HG03103 (cell line): ENCODE data around the gene RGPD6.
"Not testable (repeated sequence)": the region's sequence is repeated elsewhere in the genome, so short reads cannot be mapped to it uniquely, and the experiment has no call there.

Source experiments
- ATAC-seq: cut with Tn5 transposase; IDR thresholded peaks from one replicate; pipeline ENCODE4 v1.9.1; 2021; ENCODE audit warnings: low read depth; ENCODE audit not compliant: unreplicated experiment

The RGPD6 gene

DNA sequence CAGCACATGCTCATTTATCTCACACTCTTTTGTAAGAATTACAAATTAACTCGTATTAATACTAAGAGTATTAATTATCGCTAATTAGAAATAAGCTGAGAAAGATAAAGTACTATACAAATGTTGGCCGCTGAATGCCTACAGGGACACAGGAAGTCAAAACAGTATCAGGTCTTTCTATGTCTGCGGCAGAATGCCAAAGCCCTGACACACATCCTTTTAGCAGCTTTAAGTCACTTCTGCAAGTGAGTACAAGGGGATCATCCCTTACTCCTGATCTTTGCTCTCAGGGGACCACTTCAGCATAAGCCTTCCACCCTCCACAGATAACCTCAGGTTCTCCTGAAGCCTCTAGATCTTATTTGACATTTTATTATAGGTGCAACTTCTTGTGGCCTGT lies 94.3 kb downstream of the RGPD6 start:
- ATAC-seq, result not testable (repeated sequence)

DNA sequence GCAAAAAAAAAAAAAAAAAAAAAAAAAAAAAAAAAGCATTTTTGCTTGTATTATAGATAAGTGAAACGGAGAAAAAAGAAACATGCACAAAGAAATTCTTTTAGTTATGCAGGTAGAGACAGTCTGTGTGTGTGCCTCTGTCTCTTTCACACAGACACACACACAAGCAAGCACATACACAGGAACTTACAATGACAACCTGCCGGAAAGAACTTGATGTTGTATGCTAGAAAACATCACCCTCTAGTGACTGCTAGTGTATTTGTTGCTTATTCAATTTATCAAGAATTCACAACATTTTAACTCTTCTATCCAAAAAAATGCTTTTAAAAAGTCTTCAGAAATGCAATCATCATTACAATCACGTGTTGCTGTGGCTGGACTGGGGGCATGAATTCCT lies 95.8 kb downstream of the RGPD6 start:
- ATAC-seq, result not testable (repeated sequence)

DNA sequence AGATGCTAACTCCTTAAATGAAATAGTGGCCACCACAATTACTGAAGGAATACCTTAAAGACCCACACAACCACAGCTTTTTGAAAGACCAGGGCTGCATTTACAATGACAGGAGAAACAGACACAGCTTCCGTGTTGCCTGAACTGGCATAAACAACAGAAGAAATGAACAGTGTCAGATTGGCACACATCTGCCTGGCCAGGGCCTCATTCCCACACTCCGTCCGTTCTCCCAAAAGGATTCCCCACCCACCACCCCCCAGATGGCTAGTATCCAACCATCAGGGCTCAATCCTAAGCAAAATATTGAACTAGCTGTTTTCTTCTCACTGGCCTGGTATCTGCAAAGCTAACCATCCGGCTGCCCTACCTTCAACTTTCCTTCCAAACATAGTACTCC lies 96.9 kb downstream of the RGPD6 start:
- not testable (repeated sequence) for ATAC-seq

DNA sequence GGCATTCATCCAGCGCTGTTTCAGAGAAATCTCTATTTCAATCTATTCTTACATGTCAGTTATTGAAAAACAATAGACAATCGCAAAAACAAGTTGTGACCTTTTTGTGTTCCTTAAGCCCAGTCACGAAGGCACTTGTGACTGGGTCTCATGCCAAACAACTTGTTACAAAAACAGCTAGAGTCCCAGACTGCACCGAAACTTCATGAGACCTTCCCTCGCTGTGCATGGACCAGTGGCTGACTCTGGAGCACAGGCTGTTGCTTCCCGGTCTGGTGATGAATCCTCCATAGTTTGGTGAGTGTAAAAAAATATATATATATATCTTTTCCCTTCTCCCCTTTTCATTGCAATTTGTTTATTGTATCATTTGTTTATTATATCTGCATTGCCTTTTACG lies 99.7 kb downstream of the RGPD6 start:
- ATAC-seq, result not testable (repeated sequence)

DNA sequence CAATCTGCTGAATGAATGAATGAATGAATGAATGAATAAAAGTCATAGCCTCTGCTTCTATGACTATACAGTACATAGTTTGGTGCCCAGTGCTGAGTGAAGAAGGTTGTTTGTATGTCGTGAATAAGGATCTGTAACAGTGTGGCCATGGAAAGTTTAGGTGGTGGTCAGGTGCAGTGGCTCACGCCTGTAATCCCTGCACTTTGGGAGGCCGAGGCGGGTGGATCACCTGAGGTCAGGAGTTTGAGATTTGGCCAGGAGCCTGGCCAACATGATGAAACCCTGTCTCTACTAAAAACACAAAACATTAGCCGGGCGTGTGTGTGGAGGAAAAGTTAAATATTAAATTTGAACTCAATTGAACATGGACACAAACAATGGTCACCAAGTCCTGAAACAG lies 100.1 kb downstream of the RGPD6 start:
- ATAC-seq, result not testable (repeated sequence)

DNA sequence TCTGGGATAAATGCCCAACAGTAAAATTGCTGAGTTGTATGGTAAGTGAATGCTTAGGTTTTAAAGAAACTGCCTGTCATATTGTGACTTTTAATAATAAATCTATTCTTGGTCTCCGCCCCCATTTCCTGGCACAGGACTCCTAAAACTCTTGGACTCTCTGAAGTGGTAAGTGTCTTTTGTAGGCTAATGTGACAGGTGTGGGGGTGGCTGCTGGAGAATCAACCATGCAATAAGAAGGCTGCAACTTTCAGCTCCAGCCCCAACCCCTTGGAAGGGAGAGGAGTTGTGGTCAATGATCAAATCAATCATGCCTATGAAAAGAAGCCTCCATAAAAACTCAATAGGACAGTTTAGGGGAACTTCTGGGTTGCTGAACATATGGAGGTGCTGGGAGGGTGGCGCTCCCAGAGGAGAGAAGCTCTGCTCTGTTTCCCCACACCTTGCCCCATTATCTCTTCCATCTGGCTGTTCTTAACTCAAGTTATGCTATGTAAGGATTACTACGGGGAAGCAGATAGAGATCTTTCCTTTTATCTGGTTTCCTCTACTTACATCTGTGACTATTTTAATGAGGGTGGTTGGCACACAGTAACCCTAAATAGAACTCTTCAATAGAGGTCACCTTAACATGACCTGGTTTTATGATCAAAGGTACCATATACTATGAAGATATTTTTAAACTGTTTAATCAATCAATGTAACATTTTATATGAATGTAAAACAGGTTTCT lies 101.2 kb downstream of the RGPD6 start:
- ATAC-seq, result not testable (repeated sequence)

DNA sequence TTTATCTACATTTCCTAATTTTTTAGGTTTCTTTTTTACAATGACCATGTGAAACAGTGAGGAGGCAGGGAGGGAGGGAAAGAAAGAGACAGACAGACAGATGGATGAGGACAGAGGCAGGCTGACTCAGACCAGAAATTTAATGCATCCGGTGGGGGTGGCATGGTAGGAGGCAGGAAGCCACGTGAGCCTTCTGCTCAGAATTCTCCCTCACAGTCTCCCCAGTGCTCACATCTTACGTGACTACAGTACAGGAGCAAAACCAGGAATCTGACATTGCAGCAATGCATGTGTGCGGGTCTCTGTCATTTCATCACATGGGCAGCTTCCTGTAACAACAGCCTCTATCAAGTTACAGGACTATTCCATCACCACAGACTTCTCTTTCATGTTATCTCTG lies 102.1 kb downstream of the RGPD6 start:
- ATAC-seq, result peak; percentile 93

DNA sequence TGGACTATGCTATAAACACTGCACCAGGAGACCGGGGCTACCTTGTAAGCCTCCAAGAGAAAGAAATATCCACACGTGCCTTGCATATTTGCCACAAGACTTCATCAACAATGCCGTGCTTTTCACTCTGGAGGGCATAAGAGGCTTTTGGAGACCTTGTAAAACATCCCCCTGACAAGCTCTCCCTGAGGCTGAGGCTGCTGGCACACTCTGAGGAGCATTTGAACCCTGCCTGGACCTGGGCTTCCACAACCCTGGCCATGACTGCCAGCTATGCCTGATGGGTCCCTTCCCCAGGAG lies 104.0 kb downstream of the RGPD6 start:
- ATAC-seq, result not testable (repeated sequence)

DNA sequence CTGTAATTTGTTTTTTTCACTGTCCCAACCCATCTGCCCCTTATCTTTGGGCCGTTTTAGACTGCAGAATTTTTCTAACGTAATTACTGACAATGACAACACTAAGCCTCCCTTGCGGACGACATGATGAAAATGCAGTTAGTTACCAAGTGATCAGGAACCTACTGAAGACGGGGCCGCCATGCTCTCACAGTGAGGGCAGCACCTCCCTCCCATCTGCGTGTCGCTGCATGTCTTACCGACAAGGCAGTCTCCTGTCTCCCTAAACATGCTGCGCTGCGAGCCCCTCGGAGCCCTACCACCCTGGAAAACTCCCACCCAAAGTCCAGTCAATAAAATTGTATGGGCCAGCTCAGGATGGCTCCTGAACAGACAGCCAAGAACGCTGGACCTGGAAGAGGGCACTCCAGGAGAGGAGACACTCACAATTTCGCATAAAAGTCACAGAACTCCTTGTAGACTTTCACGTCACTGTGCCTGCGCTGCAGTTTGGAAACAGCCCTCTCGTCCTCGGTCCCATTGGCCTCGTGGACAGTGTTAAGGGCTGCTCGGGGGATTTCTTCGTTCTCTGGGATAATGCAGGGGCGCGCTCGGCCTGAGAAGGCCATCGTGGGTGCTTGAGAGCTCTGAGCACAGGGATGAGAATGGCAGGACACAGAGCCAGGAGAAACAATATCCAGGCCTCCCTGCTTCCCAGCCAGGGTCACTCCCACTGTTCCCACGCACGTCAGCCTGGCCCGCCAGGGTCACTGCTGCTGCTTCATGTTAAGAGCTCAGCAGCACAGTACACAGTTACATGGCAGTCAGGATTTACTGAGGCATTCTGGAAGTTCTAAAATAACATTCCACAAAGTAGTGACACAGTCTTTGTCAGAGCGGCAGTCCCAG lies 104.6 kb downstream of the RGPD6 start, which contains the start of gene LIMS4:
LIMS4 (minus strand) TSS at position 646 of the 888 bp plus-strand sequence; CDS start at position 608, 38 bp downstream.
- not testable (repeated sequence) for ATAC-seq

DNA sequence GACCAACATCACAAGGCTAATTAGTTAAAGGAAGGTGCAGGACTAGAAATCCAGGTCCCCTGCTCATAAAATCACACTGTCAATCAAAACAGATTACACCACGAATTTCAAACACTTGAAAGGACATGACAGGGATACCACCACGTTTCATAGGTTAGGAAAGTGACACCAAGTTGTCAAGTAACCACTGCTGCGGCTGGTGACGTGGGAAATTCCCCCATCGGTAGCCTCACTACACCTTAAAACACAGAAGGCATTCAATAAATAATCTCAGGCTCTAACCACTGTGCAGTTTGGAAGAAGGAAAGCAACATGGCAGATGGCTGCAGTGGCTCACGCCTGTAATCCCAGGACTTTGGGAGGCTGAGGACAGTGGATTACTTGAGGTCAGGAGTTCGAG lies 108.1 kb downstream of the RGPD6 start:
- ATAC-seq, result not testable (repeated sequence)

DNA sequence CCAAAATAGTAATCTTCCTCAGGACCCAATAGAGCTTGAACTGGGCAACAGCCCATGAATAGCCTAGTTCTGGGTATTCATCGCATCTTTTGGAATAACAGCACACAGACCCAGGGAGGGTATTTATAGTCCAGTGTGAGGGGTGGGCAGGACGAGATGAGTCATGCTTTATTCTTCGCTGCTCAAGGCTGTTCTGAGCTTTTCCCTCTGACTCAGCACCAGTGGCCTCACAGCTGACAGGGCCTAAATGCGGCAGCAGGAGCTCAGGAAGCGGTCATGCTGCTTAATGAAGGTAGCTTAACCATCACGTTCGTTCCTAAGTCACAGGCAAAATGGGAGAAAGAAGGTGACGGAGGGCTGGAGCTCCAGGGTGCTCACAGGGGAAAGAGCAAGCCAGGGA lies 111.7 kb downstream of the RGPD6 start:
- peak; percentile 80 for ATAC-seq
